ACHN (cell line): ENCODE measurements around the gene GPHN.
"Not testable (repeated sequence)": the region's sequence is repeated elsewhere in the genome, so short reads cannot be mapped to it uniquely, and the experiment has no call there.

Source experiments
- DNase-seq: peaks from one replicate; pipeline ENCODE4 v3.0.0-alpha.2; 2015
- in situ Hi-C: cut with HindIII; loops from 2 replicates; pipeline ENCODE4 v1.10.0; 2017; ENCODE audit warnings: low sequenced_read_pairs, low pct_ligation_motif_present, low pct_unique_long_range_greater_than_20kb

Gene GPHN

GRCh38 chr14:66833816-66834215 is 325.9 kb downstream of the GPHN start:
- DNase-seq, result no peak
- in situ Hi-C loops, result no loop called here

- DNase-seq, in situ Hi-C loops: not testable (repeated sequence)
These were observed 329.5 kb downstream of the GPHN start for GRCh38 chr14:66837436-66837835.

GRCh38 chr14:66842911-66843512 is 335.1 kb downstream of the GPHN start:
- no peak for DNase-seq
- in situ Hi-C loops, result no loop called here

GRCh38 chr14:66850258-66850888 is 342.4 kb downstream of the GPHN start:
- DNase-seq, result no peak
- in situ Hi-C loops, result no loop called here

- in situ Hi-C loops, result no loop called here
- no peak for DNase-seq
These were observed 345.4 kb downstream of the GPHN start for GRCh38 chr14:66853311-66853710.

- DNase-seq, result no peak
- in situ Hi-C loops, result no loop called here
These were observed 349.9 kb downstream of the GPHN start for GRCh38 chr14:66857867-66858266.

- in situ Hi-C loops, result no loop called here
- DNase-seq, result no peak
These were observed 351.2 kb downstream of the GPHN start for GRCh38 chr14:66859063-66859671.

GRCh38 chr14:66881596-66881995 is 373.6 kb downstream of the GPHN start:
- in situ Hi-C loops, result no loop called here
- DNase-seq, result no peak

- no peak for DNase-seq
- in situ Hi-C loops, result no loop called here
These were observed 376.2 kb downstream of the GPHN start for GRCh38 chr14:66884149-66884548.

GRCh38 chr14:66900719-66901118 is 392.8 kb downstream of the GPHN start:
- DNase-seq, result no peak
- in situ Hi-C loops, result no loop called here

GRCh38 chr14:66910311-66910840 is 402.4 kb downstream of the GPHN start:
- no peak for DNase-seq
- in situ Hi-C loops, result no loop called here

GRCh38 chr14:66916421-66916820 is 408.5 kb downstream of the GPHN start:
- in situ Hi-C loops, result no loop called here
- DNase-seq, result no peak

- DNase-seq, result no peak
- in situ Hi-C loops, result no loop called here
These were observed 410.6 kb downstream of the GPHN start for GRCh38 chr14:66918527-66918926.

GRCh38 chr14:66920196-66920595 is 412.2 kb downstream of the GPHN start:
- in situ Hi-C loops, result no loop called here
- no peak for DNase-seq

- no peak for DNase-seq
- in situ Hi-C loops, result no loop called here
These were observed 415.3 kb downstream of the GPHN start for GRCh38 chr14:66923251-66923650.

- in situ Hi-C loops, result no loop called here
- DNase-seq, result no peak
These were observed 431.5 kb downstream of the GPHN start for GRCh38 chr14:66939409-66939808.

GRCh38 chr14:66944872-66945271 is 436.9 kb downstream of the GPHN start:
- DNase-seq, result peak; percentile 40
- in situ Hi-C loops, result no loop called here

GRCh38 chr14:66955159-66955558 is 447.2 kb downstream of the GPHN start:
- in situ Hi-C loops, result no loop called here
- no peak for DNase-seq

- in situ Hi-C loops, result no loop called here
- no peak for DNase-seq
These were observed 451.6 kb downstream of the GPHN start for GRCh38 chr14:66959437-66960050.
